HepG2 (cell line): ENCODE results near the gene ASB3. TPM values are rescaled to one million over a fixed set of nuclear protein-coding genes. Genes with fewer than 3 reads are reported as not detected.

Source experiments
- ATF6 ChIP-seq: sonication (generic); formaldehyde crosslinking; conservative IDR thresholded peaks from 2 replicates; pipeline ENCODE4 v1.4.0; 2020; ENCODE audit warnings: missing genetic modification reagents
- CEBPZ ChIP-seq: IDR thresholded peaks from 2 replicates; pipeline ENCODE4 v1.6.1; 2012; ENCODE audit warnings: low read length, improper control_type of control experiment
- CHCHD3 ChIP-seq: sonication (generic); formaldehyde crosslinking; IDR thresholded peaks from 2 replicates; pipeline ENCODE4 v1.8.0; 2022; ENCODE audit warnings: mild to moderate bottlenecking, missing genetic modification reagents, moderate library complexity
- FOSL1 ChIP-seq: sonication (generic); formaldehyde crosslinking; IDR thresholded peaks from 2 replicates; pipeline ENCODE4 v1.9.0; 2021; ENCODE audit warnings: missing genetic modification reagents, borderline replicate concordance
- FOXP4 ChIP-seq: sonication (generic); formaldehyde crosslinking; IDR thresholded peaks from 2 replicates; pipeline ENCODE4 v1.4.0; 2020; ENCODE audit warnings: missing genetic modification reagents
- HOXA7 ChIP-seq: sonication (generic); formaldehyde crosslinking; IDR thresholded peaks from 2 replicates; pipeline ENCODE4 v1.8.1; 2022; ENCODE audit warnings: mild to moderate bottlenecking, missing genetic modification reagents, moderate library complexity
- MAFG ChIP-seq: sonication (generic); formaldehyde crosslinking; IDR thresholded peaks from 2 replicates; pipeline ENCODE4 v1.5.1; 2020; ENCODE audit warnings: mild to moderate bottlenecking, missing genetic modification reagents
- NFIB ChIP-seq: sonication (generic); formaldehyde crosslinking; IDR thresholded peaks from 2 replicates; pipeline ENCODE4 v1.9.0; 2021; ENCODE audit warnings: missing genetic modification reagents, mild to moderate bottlenecking, borderline replicate concordance
- NKX3-1 ChIP-seq: sonication (generic); formaldehyde crosslinking; IDR thresholded peaks from 2 replicates; pipeline ENCODE4 v1.5.0; 2020; ENCODE audit warnings: missing genetic modification reagents
- PATZ1 ChIP-seq: sonication (generic); formaldehyde crosslinking; IDR thresholded peaks from 2 replicates; pipeline ENCODE4 v1.4.0; 2020; ENCODE audit warnings: missing genetic modification reagents
- ZFP36 ChIP-seq: fragments of 150-350 bp; IDR thresholded peaks from 2 replicates; pipeline ENCODE4 v1.6.1; 2018; ENCODE audit warnings: borderline replicate concordance, low read length, low read depth; ENCODE audit not compliant: partially characterized antibody
- ZNF704 ChIP-seq: sonication (generic); formaldehyde crosslinking; IDR thresholded peaks from 2 replicates; pipeline ENCODE4 v1.8.1; 2023; ENCODE audit warnings: mild to moderate bottlenecking, inconsistent platforms, moderate library complexity, missing genetic modification reagents, borderline replicate concordance
- ZSCAN25 ChIP-seq: sonication (generic); formaldehyde crosslinking; IDR thresholded peaks from 2 replicates; pipeline ENCODE4 v1.8.0; 2022; ENCODE audit warnings: mild to moderate bottlenecking, missing genetic modification reagents
- polyA plus RNA-seq, 8 experiments: library from polyadenylated mRNA; depleted of rRNA in 3 of 8; stranded (reverse) in 7 of 8; unstranded in 1 of 8; fragments of >200 nt; fragmentation: Illumina TruSeq in 4 of 8; extraction: Trizol in 4 of 8; gene quantifications; 2 replicates each; pipeline versions ENCODE4 v1.2.1 to v1.2.3, GENCODE V29; 2011 to 2016; ENCODE audit warnings: low read depth in 4 of 8, missing spikeins in 1 of 8, mixed read lengths in 1 of 8; ENCODE audit not compliant: insufficient read depth in 1 of 8
- total RNA-seq, 5 experiments: library from RNA; depleted of rRNA; stranded (reverse); fragments of >200 nt; fragmentation: Illumina TruSeq; extraction: Trizol; gene quantifications; 2 replicates each; pipeline ENCODE4 v1.2.3, GENCODE V29; 2016; ENCODE audit warnings: low read depth in 1 of 5

Gene ASB3
- total and polyA plus RNA-seq, 2 of the 13 experiments (the other 11 are each of a cell fraction or from before 2014, with no cell fraction given) = 40.1 to 41.8 TPM

DNA sequence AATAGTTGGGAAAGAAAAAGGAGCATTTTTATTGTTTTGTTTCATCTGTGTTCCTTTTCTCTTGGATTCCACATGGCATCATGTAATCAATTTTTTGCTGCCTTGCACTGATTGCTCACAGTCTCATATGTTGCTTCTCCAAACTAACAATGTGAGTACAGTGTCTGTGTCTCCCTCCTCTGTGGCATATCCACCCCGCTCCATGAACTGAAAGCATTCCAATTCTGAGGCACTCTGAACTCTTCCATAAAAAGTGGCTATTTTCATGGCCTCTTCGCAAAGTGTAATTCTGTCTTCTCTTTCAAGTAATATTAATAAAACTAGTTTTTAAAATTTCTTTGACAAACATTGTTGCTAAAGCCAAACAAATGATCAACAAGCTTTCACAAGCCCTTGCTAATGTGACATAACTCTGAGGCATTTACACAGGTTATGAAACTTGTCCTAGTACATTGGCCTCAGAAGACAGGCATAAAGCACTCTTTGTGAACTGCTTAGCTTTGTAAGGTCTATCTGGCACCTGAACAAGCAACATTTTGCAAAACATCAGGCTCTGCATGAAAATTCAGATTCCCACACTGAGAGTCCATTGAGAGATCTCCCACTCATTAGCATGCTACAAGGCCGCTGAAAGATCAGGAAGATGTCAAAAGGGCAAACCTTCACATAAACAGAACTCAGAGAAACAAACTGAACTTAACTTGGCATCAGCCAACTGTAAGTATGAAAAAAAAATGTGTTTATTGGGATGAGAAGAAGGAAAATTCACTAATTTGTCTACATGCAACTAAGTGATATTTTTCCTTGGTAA lies 40.0 kb upstream of the ASB3 start (continued):
- TF ChIP-seq FOXP4 (CRISPR knock-in tag) (peak; percentile 100), ATF6 (CRISPR knock-in tag) (no peak; the same call in 1 of the 2 replicates), HOXA7 (CRISPR knock-in tag) (no peak), PATZ1 (peak; percentile 82), ZSCAN25 (no peak), ZFP36 (no peak), MAFG (CRISPR knock-in tag) (no peak), ZNF704 (CRISPR knock-in tag) (no peak; the same call in 1 of the 2 replicates), FOSL1 (CRISPR knock-in tag) (no peak), CHCHD3 (no peak), CEBPZ (no peak), NKX3-1 (CRISPR knock-in tag) (peak; percentile 95), NFIB (CRISPR knock-in tag) (no peak)
